HG03520 (cell line): ENCODE measurements around the gene YWHAG.
A peak's percentile ranks its signal among the peaks of the same experiment; 100 is the strongest.
"Not testable (repeated sequence)": the region's sequence is repeated elsewhere in the genome, so short reads cannot be mapped to it uniquely, and the experiment has no call there.

Experiments used
- ATAC-seq: cut with Tn5 transposase; IDR thresholded peaks from one replicate; pipeline ENCODE4 v1.9.1; 2021; ENCODE audit warnings: mild to moderate bottlenecking, moderate library complexity; ENCODE audit not compliant: unreplicated experiment

Gene YWHAG

DNA sequence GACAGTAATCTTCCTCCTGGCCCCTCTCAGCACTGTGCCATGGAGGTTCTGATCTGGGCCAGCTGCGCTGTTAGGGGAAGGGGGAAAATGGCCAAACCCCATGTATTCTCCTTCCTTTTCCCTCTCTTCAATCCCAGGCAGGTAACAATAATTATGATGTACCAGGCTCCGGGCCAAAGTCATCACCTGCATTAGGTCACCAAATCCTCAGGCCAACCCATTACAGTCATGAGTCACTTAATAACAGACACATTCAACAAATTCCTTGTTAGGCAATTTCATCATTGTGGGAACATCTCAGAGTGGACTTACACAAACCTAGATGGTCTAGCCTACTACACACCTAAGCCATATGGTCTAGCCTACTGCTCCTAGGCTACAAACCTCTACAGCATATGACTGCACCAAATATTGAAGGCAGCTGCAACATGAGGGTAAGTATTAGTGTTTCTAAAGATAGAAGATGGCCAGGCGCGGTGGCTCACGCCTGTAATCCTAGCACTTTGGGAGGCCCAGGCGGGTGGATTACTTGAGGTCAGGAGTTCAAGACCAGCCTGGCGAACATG, 58.5 kb downstream of the YWHAG start:
- no peak for ATAC-seq

DNA sequence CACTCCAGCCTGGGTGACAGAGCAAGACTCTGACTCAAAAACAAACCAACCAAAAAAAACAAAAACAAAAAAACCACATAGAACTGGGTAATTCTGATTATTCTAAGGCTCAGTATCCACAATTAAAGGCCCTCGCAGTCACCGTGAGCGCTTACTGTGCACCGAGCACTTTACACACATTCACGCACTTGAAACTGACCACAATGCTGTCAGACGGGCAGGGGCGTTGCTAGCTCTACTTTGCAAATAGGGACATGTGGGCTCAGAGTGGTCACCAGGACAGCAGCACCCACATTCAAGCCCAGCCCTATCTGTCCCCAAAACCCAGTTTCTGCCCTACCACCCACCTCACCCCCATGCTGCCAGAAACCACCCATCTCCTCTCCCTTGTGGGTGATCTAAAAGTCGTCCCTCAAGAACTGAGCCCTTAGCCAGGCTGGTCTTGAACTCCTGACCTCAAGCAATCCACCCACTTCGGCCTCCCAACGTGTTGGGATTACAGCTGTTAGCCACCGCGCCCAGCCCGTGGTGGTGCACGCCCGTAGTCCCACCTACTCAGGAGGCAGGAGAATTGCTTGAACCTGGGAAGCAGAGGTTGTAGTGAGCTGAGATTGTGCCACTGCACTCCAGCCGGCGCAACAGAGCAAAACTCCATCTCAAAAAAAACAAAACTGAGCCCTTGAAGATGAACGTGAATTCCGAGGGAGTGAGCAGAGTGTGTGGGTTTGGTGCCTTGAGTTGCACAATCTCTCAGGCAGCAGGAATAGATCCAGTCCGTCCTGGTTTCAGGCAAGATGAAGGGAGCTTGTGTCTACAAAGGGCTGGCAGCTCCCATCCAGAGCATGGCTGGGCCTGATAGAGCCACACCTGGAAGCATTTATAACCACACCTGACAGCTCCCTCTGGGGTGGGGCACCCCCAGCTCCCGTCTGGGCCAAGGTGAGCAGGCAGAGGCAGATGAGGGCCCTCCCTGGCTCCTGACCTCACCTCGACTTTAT, 61.7 kb downstream of the YWHAG start:
- ATAC-seq, result no peak

DNA sequence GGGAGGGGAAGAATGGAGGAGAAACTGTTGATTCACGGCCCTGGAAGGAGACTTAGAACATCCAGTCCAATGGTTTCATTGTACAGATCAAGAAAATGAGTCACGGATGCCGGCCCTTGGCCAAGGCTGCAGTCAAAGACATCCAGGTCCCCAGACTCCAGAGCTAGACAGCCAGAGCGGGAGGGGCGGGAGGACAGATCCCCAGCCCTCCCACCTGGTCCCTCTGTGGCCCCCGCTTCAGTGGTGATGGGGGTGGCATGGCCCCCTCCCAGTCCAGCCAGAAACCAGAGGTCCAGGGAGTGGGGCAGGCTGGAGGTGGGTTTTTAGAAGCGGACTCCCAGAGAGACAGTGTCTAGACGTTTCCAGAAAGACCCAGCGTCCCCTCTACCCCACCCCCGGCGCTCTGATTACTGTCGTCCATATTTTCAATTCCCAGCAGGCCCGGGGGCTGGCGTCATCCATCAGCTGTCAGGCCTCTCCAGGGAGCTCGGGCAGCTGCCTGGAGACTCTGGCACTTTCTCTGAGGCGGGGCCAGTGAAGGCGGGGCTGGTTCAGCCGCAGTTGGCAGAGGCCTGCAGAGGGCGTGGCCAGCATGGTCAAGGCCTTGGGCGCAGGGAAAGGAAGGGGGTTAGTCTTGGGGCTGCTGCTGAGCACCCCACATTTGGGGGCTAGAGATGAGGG, 64.3 kb downstream of the YWHAG start:
- ATAC-seq, result no peak

DNA sequence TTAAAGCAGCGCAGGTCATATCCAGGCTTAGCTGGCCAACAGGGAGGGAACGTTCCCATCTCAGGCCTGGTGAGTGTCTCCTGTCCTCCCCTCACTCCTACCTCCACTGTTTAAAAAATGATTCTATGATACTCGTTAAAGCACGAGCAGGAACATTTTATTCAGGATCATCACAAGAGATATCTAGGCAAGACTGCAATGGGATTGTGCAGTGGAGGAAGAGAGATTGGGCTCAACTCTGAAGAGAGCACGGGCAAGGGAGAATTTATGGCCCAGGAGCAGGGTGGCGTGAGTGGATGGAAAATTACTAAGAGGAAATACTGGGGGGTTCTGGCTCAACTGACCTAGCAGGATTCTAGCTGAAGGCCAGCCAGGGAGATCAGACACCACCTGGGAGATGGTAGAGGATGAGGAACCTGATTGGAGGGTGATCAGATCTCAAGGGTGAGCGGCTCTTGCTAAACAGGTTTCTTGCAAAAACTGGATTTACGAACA, 65.3 kb downstream of the YWHAG start:
- ATAC-seq, result no peak

DNA sequence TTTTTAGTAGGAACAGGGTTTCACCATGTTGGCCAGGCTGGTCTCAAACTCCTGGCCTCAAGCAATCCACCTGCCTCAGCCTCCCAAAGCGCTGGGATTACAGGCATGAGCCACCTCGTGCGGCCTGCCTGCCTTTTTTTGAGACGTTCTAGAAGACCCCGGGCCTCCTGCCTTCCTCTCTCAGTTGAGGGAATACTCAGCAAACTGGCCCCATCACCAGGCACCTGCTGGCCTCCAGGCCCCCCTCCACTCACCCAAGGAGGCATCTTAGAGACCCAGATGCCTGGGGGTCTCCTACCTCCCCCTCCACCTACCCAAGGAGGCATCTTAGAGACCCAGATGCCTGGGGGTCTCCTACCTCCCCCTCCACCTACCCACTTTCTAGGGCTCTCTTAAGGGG, 65.9 kb downstream of the YWHAG start:
- not testable (repeated sequence) for ATAC-seq

DNA sequence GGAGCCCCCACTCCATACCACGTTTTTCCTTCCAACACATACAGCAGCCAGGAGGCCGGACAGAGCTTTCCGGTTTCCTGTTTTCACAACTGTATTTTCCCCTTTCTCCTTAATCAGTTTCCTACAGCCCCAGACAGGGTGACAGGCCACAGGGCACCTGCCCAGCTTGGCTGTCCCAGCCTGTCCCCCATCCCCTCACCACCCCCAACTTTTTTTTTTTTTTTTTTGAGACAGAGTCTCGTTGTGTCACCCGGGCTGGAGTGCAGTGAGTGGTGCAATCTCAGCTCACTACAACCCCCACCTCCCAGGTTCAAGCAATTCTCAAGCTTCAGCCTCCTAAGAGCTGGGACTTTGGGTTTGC, 66.6 kb downstream of the YWHAG start:
- ATAC-seq, result no peak

DNA sequence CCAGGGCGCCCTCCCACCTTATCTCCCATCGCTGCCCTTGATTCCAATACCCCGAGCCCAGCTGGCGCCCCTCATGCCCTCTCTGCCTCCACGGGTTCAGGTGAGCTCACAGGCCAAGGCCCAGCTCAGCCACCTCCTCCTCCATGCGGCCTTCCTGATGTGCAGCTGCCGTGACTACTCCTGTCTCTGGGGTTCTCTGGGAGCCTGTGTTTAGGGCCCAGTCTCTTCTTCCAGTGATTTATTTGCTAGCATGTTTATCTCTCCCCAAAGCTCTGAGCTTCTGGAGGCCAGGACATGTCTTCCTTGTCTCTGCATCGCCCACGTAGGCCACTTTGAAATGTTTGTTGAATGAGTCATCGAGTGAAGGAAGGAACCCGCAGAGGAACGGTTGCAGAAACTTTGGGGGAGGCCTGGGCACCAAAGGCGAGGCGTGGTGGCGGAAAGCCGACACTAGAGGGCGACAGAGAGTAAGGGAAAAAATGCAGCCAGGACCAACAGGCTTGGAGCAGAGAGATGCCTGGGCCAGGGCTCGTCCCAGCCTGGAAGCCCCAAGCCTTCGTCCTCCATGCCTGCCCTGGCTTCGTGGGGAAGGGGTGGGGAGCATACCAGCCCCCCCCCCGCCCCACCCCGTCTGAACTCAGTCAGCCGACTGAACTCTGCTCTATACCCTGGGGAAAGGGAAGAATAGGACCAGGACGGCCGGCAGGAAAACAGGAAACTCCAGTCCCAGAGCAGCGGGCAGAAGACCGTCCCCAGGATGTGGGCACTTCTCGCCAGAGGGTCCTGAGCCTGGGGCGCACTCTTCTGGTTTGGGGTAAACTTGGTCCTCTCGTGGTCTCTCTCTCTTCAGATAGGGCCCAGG, 67.2 kb downstream of the YWHAG start:
- ATAC-seq, result peak; percentile 81

DNA sequence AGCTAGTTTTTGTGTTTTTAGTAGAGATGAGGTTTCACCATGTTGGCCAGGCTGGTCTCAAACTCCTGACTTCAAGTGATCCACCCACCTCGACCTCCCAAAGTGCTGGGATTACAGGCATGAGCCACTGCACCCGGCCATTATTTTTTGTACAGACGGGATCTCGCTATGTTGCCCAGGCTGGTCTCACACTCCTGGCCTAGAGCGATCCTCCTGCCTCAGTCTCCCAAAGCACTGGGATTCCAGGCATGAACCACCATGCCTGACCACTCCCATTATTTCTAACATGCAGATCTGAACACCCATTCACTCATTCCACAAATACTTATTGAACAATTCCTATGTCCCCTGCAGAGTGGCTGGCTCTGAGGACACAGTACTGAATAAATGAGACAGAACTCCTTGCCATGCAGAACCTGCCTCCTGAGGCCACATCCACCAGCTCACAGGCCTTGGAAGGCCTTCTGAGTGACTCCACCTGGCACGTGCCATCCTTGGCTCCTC, 67.9 kb downstream of the YWHAG start:
- not testable (repeated sequence) for ATAC-seq

DNA sequence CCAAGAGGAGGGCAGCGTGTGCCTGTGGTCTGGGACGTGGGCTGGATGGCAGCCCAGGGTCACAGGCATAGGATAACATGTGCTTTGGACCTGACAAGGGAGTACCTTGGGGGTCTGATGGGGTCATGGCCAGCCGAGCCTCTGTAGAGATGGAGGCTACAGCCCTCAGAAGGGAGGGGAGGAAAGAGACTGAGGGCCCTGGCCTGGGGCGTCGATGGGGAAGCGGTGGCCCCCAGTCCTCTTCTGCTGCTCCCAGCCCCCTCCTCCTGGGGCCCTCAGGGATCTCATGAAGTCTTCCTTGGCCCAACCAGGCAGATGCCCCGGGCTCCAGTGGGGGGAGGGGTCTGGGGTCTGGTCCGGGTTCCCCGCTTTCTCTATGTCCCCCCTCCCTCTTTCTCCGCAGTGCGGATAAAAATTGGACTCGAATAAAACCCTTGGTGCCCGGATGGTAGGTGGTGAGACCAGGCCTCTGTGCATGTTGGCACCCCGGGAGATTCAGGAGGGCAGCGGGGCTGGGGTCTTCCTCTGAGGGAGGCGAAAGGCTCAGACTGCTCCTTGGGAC, 71.9 kb downstream of the YWHAG start:
- ATAC-seq, result no peak

DNA sequence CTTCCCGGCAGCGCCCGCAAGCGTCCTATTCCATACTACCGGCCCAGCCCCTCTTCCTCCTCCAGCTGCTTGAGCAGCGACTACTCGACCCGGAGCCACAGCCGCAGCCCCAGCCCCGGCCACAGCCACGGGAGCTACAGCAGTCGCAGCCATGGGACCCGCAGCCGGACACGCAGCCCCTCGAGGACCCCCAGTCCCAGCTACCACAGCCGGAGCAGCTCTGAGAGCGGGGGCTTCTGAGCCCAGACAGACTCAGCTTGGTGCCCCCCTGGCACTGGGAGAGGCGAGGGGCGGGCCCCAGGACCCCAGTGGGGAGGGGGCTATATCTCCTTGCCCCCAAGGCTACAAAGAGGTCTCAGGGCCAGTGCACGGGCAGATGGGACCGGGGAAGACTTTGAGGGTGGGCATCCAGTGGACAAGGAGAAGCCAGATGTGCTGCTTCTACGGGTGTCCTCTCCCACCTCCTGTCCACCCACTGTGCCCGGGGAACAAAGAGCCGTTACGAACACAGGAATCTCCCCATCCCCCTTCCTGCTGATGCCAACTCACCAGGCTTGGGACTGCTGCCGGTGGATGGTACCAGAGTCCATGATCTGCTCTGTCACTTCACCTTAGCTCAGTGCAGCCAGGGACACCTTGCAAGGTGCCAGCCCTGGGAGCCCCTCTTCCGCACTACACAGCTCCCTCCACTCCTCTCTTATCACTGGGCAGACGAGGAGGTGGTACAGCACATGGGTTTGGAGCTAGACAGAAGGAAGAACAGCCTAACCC, 73.0 kb downstream of the YWHAG start:
- ATAC-seq, result no peak

DNA sequence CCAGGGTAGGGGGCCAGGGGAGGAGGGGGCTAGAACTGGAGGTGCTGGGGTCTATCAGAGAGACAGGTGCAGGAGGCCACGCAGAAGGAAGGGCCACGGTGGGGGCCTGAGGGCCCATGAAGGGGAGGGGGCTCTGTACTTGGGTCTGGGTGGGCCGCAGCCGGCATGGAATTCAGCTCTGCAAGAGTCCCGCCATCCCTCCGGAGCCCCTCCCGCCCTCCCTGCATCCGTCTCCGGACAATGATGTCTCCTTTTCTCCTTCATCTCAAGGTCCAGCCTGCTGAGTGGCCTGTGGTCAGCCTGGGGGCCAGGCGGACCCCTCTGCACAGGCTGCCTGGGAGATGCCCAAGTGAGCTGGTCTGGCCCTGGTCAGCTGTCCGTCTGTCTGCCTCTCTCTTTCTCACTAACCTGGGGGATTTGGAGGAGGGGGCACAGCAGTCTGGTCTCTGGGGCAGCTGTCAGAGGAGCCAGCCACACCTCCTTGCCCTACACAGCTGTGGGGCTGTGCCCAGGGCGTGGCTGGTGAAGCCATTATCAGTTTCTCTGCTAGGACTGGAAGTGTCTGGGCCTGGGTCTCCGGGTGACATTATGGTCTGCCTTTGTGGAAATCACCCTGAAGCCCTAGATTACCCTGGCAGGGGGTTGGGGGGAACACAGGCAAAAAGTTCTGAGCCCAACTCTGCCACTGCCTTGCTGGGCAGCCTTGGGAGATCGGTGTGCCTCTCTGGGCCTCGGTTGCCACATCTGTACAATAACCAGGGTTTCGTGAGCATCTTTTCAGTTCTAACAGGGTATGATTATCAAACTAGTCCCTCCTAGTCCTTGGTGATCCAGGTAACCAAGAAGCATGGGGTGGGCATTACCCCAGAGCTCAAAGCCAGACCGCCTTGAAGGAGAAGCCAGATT, 75.3 kb downstream of the YWHAG start:
- no peak for ATAC-seq

DNA sequence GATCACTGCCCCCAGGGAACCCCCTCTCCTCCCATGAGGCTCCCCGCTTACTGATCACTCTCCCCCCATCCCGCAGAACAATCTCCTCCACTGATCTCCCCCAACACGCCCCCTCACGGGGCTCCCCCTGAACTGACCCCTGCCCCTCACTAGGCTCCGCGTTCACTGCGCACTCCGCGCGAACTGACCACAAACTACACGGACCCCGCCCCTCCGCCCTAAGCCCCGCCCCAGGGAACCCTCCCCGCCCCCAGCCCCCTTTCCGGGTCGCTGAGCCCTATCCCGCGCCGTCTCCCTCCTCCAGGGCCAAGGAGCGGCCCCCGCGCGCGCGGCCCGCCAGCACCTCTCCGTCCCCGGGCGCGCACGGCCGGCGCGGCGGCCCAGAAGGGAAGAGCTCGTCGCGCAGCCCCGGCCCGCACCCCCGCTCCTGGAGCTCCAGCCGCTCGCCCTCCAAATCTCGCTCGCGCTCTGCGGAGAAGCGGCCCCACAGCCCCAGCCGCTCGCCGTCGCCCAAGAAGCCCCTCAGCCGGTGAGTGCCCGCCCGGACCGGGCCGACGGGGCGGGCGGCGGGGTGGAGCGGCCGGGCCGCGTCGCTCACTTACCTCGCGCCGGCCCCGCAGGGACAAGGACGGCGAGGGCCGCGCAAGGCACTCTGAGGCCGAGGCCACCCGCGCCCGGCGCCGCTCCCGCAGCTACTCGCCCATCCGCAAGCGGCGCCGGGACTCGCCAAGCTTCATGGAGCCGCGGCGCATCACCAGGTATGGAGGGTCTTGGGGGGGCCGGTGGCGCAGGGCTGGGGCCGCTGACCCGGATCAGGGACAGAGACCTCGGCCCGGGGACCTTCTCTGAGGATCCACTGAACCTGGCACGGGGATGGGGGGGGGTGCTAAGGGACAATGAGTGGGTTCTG, 76.2 kb downstream of the YWHAG start:
- ATAC-seq, result no peak

DNA sequence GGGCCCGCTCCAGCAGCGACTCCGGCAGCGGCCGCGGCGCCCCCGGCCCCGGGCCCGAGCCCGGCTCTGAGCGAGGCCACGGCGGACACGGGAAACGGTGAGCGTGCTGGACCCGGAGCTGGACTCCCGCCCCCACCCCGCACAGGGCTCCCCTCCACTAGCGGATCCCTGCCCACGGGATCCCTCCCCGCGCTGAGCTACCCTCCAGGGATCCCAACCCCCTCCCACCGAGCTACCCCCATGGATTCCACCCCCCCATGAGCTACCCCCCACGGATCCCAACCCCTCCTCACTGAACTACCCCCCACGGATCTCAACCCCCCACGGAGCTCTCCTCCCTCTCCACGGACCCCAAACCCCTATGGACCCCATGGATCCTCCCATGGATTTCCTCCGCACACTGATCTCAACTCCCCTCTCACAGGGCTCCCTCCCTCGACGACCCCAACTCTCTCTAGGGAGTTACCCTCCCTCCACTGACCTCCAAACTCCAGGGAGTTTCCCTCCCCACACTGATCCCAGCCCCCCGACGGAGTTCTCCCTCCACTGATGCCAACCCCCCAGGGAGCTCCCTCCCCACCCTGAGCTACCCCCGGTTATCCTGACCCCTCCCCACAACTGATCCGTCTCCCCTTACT, 77.0 kb downstream of the YWHAG start:
- no peak for ATAC-seq

DNA sequence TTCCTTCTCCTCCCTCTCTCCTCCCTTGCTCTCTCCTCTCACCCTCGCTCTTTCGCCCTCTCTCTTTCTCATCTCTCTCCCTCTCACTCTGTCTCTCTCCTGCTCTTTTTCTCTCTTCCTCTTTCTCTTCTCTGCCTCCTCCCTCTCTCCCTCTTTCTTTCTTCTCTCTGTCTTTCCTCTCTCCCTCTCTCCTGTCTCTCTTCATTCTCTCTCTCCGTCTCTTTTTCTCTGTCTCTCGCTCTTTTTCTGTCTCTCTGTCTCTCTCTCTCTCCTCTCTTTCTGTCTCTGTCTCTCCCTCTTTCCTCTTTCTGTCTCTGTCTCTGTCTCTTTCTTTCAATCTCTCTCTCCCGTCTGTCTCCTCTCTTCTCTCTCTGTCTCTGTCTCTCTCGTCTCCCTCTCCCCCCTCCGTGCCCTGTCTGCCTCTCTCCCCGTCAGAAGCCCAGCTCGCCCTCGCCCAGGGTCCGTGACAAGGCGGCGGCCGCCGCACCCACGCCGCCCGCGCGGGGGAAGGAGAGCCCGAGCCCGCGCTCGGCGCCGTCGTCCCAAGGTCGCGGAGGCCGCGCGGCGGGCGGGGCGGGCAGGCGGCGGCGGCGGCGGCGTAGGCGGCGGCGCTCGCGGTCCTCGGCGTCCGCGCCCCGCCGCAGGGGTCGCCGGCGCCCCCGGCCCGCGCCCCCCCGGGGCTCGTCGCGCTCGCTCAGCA, 77.6 kb downstream of the YWHAG start:
- ATAC-seq, result no peak

DNA sequence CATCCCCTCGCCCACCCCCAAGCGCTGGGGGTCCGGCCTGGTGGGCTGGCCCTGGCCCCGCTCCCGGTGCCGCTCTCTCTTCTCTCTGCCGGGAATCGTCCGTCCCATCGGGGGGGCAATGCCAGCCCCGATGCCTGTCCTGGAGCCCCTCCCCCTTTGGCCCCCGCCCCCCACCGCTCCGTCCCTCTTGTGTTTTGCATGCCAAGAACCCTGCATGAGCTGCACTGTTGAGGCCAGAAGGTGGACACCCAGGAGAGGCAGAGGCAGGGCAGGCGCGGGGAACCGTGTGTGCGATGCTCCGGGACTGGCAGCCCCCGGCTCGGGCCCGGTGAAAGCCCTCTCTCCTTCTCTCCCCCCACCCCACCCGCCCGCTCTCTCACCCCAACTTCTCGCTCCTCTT, 78.4 kb downstream of the YWHAG start:
- no peak for ATAC-seq

DNA sequence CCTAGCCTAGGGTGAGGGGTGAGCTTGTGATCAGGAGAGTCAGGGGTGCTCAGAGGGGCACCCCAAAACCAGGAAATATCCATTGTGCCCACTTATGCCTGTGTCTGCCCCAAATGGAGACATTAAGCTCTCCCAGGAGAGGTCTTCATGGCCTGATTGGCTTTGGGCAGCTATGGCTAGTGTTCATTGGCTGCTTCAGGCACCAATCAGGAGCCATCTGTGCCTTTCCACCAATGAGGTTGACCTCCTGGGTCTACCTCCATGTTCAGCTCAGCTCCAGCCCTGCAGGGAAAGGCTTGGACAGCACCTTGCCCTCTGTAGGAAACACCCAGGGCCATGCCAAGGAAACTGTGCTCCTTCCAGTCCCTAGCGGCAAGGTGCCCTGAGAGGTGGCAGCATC, 80.3 kb downstream of the YWHAG start:
- no peak for ATAC-seq
